BJ (cell line): Measurements from ENCODE around the gene MGAT4A. TPM values are rescaled to one million over a fixed set of nuclear protein-coding genes. Genes with fewer than 3 reads are reported as not detected.

Source experiments
- CTCF ChIA-PET: fragments of 350-600 bp; formaldehyde crosslinking; extraction: SDS; loops from one replicate; lab custom pipeline; 2021; ENCODE audit warnings: antibody characterized with exemption, inconsistent platforms; lab: Yijun Ruan, JAX
- POLR2A ChIA-PET: fragments of 300-600 bp; sonication (Branson Sonifier 250); formaldehyde crosslinking; extraction: SDS; loops from one replicate; lab custom pipeline; 2021; ENCODE audit warnings: antibody characterized with exemption; lab: Charles Lee
- DNase-seq: peaks from one replicate; pipeline ENCODE4 v3.0.0-alpha.2; 2011; ENCODE audit warnings: low read depth
- H3K27me3 ChIP-seq: 2 replicates; pipeline ENCODE4 v1.6.0; 2011; ENCODE audit warnings: low read length; ENCODE audit not compliant: control insufficient read depth, insufficient read depth
- H3K36me3 ChIP-seq: 2 replicates; pipeline ENCODE4 v1.5.1; 2011; ENCODE audit warnings: low read length; ENCODE audit not compliant: control insufficient read depth, insufficient read depth
- H3K4me3 ChIP-seq: 2 replicates; pipeline ENCODE4 v1.5.1; 2011; ENCODE audit warnings: low read depth, mild to moderate bottlenecking, control low read depth, low read length
- polyA plus RNA-seq: library from polyadenylated mRNA; depleted of rRNA; stranded (reverse); fragments of >200 nt; gene quantifications from 2 replicates; pipeline ENCODE4 v1.2.3, GENCODE V29; 2011
- TF ChIP-seq, protein P1 (sequence below): IDR thresholded peaks from 2 replicates; pipeline ENCODE4 v1.5.1; 2011; ENCODE audit warnings: low read depth, mild to moderate bottlenecking, control low read depth, inconsistent platforms, low read length, moderate library complexity; ENCODE audit not compliant: insufficient read depth

MGAT4A gene
- polyA plus RNA-seq, 1 experiment, result not detected

DNA sequence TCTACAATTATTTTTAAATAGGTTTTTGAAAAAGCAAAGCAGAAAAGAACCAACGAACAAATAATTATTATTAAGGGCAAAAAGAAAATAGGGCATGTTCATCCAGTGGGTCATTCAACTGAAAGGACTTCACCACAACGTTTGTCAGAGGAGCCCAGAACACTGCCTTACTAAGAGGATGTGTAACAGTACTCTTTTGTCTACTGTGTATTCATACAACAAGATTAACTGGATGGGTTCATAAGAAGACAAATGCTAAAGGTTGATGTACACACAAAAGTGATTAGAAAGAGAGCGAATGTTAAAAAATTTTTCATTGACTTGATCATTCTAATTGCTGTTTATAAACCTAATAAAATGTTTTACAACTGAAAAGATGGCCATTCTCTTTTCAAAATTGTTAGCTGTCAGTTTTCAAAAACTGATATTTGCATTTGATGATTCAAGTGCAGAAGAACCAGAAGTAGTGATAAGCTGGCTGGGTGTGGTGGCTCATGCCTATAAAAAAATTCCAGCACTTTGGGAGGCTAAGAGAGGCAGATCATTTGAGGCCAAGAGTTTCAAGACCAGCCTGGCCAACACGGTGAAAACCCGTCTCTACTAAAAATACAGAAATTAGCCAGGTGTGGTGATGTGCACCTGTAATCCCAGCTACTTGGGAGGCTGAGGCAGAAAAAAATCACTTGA lies 33.1 kb downstream of the MGAT4A start:
- Histone ChIP-seq H3K27me3 (no peaks in the 10 kb centered on the region; the same call in none of the 2 replicates), H3K4me3 (no peak overlapping the region), H3K36me3 (no peaks in the 10 kb centered on the region)
- ChIA-PET POLR2A (no interaction called here), CTCF (interaction anchor here (0.7 kb wide), 1 partner anchor 48 kb away, joined by 3 read pairs; no protein-coding TSS in a partner anchor)
- no peak for DNase-seq
- TF ChIP-seq, protein P1, sequence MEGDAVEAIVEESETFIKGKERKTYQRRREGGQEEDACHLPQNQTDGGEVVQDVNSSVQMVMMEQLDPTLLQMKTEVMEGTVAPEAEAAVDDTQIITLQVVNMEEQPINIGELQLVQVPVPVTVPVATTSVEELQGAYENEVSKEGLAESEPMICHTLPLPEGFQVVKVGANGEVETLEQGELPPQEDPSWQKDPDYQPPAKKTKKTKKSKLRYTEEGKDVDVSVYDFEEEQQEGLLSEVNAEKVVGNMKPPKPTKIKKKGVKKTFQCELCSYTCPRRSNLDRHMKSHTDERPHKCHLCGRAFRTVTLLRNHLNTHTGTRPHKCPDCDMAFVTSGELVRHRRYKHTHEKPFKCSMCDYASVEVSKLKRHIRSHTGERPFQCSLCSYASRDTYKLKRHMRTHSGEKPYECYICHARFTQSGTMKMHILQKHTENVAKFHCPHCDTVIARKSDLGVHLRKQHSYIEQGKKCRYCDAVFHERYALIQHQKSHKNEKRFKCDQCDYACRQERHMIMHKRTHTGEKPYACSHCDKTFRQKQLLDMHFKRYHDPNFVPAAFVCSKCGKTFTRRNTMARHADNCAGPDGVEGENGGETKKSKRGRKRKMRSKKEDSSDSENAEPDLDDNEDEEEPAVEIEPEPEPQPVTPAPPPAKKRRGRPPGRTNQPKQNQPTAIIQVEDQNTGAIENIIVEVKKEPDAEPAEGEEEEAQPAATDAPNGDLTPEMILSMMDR, result no peak

- DNase-seq, result no peak
- TF ChIP-seq, protein P1, result no peak
- CTCF ChIA-PET, result no interaction called here
- no peaks in the 10 kb centered on the region for H3K36me3 ChIP-seq
- POLR2A ChIA-PET, result no interaction called here
- no peak overlapping the region for H3K4me3 ChIP-seq
- no peaks in the 10 kb centered on the region; the same call in 1 of the 2 replicates for H3K27me3 ChIP-seq
These were observed 34.7 kb downstream of the MGAT4A start for GRCh38 chr2:98696200-98696599.

DNA sequence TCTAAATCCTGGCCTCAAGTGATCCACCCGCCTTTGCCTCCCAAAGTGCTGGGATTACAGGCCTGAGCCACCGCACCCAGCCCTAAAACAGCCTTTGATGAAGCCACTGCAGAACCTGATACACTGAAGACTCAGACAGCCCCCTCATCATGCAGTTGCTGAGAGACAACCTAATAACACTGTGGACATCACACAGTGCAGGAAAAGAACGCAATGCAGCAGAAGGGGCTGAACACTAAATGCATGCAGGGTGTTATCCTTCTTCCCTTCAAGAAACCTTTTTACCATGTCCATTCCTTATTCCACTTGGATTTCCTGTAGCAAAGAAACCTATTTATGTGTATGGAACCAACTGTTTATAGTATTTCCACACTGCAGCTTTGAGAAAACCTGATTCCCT lies 35.7 kb downstream of the MGAT4A start:
- ChIA-PET POLR2A (interaction anchor here (0.7 kb wide), 1 partner anchor 63 kb away, joined by 4 read pairs; no protein-coding TSS in a partner anchor), CTCF (no interaction called here)
- H3K27me3 ChIP-seq, result no peaks in the 10 kb centered on the region; the same call in 1 of the 2 replicates

DNA sequence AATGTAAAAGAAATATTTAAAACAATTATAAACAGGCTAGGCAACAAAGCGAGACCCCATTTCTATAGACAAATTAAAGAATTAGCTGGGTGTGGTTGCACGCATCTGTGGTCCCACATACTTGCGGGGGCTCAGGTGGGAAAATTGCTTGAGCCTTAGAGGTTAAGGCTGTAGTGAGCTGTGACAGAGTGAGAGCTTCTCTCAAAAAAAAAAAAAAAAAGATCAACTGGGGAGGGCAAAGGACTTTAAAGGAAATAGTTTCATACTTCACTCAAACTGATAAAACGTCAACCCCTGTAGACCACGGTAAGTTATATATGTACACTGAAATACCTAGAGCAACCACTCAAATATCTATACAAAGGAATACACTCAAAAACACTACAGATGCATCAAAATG lies 37.5 kb downstream of the MGAT4A start:
- ChIA-PET CTCF (no interaction called here), POLR2A (no interaction called here)
- no peaks in the 10 kb centered on the region; the same call in 1 of the 2 replicates for H3K27me3 ChIP-seq
- DNase-seq, result no peak
- TF ChIP-seq, protein P1, result no peak
- no peaks in the 10 kb centered on the region for H3K36me3 ChIP-seq
- H3K4me3 ChIP-seq, result no peak overlapping the region

More for the DNA sequence above, 35.7 kb downstream of the MGAT4A start:
- Histone ChIP-seq H3K36me3 (no peaks in the 10 kb centered on the region), H3K4me3 (no peak overlapping the region)
- no peak for DNase-seq
- TF ChIP-seq, protein P1, result no peak

- no peak for DNase-seq
- TF ChIP-seq, protein P1, result no peak
- no peaks in the 10 kb centered on the region for H3K36me3 ChIP-seq
- POLR2A ChIA-PET, result no interaction called here
- H3K4me3 ChIP-seq, result no peak overlapping the region
- CTCF ChIA-PET, result no interaction called here
- peaks cover 2% of the 10 kb centered on the region for H3K27me3 ChIP-seq
These were observed 38.6 kb downstream of the MGAT4A start for GRCh38 chr2:98692090-98693054.
